Amniotic epithelial cell (primary cell): ENCODE results near the gene NRL.
A peak's percentile ranks its signal among the peaks of the same experiment; 100 is the strongest.
"Not testable (repeated sequence)": the region's sequence is repeated elsewhere in the genome, so short reads cannot be mapped to it uniquely, and the experiment has no call there.

Experiments used
- DNase-seq: peaks from one replicate; pipeline ENCODE4 v3.0.0-alpha.2; 2010; ENCODE audit warnings: low read depth

Gene NRL

DNA sequence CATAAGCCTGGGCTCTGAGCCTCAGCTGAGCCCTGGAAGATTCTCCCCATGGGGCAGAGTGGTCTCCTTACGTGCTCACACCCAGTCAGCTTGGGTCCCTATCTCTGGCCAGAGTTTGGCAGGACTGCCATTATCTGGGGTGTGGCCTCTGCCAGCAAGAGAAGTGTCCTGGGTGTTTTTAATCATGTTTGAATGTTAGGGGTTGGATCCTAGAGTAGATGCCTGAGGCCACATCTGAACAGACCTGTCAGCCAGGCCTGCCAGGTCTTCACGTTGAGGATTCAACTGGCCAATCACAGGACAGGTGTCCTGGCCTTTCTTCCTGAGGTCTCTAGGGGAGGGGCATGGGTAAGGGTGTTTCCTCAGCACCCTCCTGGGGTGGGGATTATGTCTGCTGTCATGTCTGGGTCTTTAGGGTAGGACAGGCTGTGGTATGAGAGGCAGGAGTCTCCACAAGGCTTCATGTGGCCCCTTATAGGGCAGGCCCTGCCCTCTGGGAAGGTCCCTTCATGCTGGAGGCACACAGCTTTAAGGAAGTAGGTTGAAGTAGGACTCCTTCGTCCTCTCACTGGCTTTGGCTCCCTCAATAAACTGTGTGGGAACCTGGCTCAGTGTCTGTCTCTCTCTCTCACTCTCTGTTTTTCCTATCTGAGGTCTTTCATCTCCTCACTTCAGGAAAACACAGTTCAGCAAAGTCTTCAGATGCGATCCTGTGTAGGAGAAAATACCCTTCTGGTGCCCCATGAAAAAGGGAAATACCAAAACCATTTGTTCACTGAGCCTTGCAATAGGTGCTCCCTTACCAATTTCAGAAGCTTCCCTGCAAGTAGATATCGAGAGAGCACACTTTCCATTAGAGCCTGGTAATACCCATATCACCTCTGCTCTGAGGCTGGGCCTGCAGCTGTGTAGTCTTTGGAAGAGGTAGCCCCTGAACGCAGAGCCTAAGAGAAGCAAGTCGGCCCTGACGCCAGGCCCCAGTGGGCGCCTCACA, 9.0 kb upstream of the NRL start:
- DNase-seq: no peak

GRCh38 chr14:24122898-24123297, 8.1 kb upstream of the NRL start:
- DNase-seq: no peak

DNA sequence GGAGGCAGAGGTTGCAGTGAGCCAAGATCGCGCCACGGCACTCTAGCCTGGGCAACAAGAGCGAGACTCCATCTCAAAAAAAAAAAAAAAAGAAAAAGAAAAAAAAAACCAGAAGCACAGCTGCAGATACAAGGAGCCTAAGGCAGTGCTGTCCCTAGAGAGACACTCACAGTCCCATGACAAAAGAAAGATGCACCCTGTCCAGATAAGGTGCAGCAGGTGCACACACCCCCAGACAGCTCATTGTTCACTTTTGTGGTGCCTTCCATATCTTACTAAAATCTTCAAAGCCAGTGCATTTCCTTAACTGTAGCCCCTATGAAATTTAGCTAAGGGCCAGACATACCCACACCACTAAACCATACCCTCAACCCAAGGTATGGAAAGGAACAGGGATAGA, 7.7 kb upstream of the NRL start:
- DNase-seq: no peak

DNA sequence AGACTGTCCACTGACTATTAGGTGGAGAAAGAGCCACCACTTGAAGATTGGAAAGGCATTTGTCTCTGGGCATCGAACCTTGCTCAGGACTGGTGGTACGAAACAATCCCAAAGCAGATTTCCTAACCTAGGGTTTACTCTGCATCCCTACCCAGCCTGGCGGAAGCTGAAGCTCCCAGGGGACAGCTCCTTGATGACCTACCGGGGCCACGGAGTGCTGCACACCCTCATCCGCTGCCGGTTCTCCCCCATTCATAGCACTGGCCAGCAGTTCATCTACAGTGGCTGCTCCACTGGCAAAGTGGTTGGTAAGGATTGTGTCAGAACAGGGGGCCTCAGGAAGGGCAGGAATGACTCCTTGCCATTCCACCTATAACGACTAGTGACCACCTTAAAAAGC, 6.5 kb upstream of the NRL start:
- no peak for DNase-seq

DNA sequence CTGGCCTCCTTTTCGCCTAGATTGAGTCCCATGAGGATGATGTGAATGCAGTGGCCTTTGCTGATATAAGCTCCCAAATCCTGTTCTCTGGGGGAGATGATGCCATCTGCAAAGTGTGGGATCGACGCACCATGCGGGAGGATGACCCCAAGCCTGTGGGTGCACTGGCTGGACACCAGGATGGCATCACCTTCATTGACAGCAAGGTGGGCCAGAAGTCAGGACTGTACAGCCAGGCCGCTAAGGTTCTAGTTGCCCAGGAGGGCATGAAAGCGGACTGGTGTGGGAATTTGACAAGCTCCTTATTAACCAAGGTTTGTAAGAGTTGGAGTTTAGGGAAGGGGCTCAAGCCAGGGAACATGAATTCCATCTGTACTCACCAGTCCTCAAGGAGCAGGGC, 4.9 kb upstream of the NRL start:
- DNase-seq: no peak

DNA sequence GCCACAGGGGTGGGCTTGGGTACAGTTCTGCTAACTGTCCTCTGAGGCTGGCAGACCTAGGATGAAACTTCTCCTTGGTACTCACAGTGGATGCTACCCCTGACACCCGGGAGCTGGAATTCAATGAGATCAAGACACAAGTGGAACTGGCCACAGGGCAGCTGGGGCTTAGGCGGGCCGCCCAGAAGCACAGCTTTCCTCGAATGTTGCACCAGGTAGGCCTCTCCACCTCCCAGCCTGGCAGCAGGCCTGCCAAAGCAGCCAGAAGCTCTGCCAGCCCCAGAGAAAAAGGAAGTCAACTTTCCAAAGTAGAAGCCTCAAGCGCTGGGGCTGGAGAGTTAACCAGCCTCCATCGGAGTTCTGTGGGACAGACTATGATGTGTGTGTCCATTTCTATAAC, 2.4 kb upstream of the NRL start:
- DNase-seq: no peak

GRCh38 chr14:24116128-24116814, 1.5 kb upstream of the NRL start:
- no peak for DNase-seq

DNA sequence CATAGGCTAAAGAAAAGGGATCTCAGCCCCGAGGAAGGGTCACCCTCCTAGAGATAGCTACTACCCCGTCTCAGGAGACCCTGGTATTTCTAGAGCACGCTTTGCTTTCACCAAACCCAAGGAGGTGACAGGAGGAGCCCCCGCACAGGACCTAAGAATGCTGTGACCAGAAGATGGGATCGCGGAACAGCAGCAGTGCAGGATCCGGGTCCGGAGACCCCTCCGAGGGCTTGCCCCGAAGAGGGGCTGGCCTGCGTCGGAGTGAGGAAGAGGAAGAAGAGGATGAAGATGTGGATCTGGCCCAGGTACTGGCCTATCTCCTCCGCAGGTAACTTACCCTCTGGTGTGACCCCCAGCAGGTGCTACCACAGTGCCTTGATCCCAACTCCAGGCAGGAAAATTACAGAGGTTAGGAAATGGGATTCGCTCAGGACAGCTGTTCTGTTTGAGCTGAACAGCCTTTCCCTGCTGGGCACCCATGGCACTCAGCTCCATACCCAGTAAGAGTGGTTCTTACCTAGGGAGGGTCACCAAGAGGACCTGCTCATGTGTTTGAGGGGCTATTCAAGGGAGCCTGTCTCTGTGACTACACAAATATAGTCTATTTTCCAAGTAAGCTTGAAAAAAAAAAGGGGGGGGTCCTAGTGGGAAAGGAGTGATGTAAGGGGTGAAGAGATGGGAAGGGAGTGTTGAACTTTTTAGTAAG, 826 bp upstream of the NRL start:
- DNase-seq: no peak

GRCh38 chr14:24113801-24114531, 783 bp downstream of the NRL start:
- DNase-seq: peak; percentile 92

DNA sequence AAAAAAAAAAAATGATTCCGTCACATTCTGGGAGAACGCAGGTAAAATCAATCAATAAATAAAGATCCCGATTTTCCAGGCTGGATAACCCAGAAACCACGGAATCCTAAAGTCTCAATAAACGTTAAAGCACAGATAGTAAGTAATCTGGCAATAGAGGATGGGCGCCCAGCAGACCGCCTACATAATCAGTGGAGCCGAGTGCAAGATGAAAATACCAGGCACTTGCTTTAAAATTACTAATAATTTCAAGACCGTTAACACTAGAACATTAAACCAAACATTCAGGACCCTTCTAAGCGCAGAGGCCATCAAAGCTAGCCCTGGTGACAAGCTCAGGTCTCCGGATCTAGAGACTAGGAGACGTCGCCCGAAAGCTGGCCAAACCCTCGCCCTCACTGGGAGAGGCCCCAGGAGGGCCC, 1.4 kb downstream of the NRL start:
- no peak for DNase-seq

DNA sequence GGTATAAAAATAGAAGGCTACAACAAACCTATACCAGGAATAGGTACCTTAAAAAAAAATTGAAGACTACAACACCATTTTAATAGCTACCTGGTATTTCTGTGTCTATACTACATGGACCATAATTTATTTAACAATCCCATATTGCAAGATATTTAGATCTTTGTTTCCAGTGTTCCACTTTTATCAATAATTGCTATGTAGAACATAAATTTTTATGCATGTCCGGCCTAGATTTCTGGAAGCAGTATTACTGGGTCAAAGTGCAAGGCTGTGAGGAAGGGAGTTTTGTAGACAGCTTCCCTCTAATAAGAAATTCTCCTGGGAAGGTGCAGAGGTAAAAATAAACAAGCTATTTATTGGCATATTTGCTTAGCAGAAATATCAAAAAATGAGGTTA, 4.2 kb downstream of the NRL start:
- DNase-seq: no peak

- DNase-seq: no peak
Observed at GRCh38 chr14:24110060-24110459, 4.7 kb downstream of the NRL start.

- no peak for DNase-seq
Observed at GRCh38 chr14:24108336-24108874, 6.3 kb downstream of the NRL start.

DNA sequence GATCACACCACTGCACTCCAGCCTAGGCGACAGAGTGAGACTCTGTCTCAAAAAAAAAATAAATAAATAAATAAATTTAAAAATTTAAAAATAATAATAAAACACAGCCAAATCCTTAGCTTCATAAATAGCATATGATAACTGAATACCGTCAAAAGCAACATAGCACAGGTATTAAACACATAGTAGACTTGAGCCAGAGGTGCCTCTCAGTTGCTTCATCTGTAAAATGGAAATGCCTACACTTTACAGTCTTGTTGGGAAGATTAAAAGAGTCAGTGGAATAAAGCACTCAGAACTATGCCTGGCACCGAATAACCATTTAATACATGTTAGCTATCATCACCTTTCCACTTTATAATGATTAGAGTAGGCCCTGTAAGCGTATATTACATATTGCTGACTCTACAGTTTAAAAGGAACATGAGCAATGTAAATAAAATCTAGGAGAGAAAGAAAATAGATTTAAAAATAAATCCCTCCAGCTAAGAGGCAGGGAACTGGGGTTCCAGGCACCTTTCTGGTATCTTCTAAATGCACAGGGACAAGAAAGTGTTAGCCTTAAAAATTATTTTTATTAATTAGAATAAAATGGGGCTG, 8.0 kb downstream of the NRL start:
- no peak for DNase-seq

DNA sequence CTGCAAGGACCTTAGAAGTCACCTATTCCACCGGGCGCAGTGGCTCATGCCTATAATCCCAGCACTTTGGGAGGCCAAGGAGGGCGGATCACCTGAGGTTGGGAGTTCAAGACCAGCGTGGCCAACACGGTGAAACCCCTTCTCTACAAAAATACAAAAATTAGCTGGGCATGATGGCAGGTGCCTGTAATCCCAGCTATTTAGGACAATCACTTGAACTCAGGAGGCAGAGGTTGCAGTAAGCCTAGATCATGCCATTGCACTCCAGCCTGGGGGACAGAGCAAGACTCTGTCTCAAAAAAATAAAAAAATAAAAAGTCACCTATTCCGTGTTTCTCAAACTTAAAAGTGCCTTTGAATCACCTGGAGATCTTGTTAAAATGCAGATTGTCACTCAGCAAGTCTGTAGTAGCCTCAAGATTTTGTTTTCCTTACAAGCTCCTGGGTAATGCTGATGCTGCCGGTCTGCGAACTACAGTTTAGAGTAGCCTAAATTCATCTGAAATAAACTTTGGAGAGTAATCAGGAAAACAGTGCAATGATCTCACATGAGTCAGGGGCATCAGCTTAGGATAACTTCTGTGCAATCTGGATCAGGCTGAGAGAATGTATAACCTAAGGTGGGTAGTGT, 9.0 kb downstream of the NRL start:
- DNase-seq: not testable (repeated sequence)

- DNase-seq: no peak
Observed at GRCh38 chr14:24103451-24103850, 11.3 kb downstream of the NRL start.

- no peak for DNase-seq
Observed at GRCh38 chr14:24102357-24103048, 12.2 kb downstream of the NRL start.

DNA sequence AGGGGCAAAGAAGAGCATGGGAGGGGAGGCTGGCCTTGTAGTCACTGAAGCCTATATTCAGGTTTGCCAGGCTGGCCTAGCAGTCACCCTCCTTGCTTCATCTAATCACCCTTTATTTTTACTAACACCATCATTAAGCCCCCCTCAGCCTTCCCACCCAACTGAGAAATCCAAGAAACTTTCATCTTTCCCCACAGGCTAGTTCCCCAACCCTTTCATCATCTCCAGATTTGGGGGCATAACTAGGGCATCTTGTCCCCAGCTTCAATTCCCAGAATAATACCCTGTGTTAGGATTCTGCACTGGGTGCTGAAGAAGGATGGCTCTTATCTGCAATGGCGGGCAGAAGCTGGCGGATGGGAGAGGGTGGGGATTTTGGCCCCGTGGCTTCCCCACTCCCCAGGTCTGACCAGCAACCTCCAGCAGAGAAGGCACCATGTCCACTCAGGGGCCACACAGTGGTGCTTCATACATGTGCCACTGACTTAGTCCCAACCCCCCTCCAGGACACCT, 13.7 kb downstream of the NRL start:
- DNase-seq: no peak

- peak; percentile 21 for DNase-seq
Observed at GRCh38 chr14:24100197-24100981, 14.4 kb downstream of the NRL start.
